DMS153 treated with DMSO at 0.1 percent for 48 hours (cell line): Measurements from ENCODE around the gene MAP3K8.
"Not testable (repeated sequence)": the region's sequence is repeated elsewhere in the genome, so short reads cannot be mapped to it uniquely, and the experiment has no call there.

Source experiments
- DNase-seq: peaks from one replicate; lab custom pipeline; 2025; ENCODE audit not compliant: unreplicated experiment; lab: John Stamatoyannopoulos, UW

MAP3K8 gene

DNA sequence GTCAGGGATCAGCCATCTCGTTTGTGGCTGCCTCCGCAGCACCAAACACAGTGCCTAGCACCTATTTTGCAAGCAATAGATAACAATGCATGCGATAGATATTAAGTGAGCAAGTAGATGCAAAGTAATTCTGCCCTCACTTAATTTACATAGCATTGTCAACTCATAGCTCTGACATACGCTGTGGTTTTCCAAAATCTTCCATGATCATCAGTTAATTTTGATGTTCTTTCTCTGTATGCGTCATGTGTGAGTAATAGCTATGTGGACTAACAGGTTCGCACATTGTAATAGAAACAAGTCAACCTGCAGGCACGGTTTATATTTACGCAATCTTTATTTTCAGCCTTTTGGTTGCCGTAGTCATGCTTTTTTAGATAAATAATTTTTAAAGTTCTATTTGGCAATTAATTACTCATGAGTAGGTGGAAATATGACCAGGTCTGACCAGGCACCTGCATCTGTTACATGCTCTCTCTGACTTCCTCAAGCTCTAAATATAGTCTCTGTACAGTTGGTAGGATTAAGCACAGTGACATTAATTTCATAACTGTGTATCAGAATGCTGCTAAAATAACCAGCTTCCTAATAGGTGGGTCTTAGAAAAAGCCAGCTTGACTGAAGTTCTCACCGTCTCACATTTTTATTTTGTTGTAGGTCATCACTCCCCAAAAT lies 13.3 kb downstream of the MAP3K8 start:
- no peak for DNase-seq

DNA sequence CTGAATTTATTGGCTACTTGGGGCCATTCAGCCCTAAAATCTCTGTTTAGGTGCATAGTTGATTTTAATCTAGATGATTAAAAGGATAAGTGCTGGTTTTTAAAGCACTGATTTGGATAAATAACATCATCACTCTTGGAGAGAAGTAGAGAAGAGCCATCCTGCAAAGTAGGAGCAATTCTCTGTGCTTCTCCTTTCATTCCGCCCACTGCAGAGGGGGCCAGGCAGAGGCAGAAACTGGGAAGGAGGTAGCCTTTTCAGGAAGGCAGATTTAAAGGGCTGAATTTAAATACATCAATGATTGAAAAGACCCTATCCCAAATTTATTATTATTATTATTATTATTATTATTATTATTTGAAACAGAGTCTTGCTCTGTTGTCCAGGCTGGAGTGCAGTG lies 14.1 kb downstream of the MAP3K8 start:
- no peak for DNase-seq

DNA sequence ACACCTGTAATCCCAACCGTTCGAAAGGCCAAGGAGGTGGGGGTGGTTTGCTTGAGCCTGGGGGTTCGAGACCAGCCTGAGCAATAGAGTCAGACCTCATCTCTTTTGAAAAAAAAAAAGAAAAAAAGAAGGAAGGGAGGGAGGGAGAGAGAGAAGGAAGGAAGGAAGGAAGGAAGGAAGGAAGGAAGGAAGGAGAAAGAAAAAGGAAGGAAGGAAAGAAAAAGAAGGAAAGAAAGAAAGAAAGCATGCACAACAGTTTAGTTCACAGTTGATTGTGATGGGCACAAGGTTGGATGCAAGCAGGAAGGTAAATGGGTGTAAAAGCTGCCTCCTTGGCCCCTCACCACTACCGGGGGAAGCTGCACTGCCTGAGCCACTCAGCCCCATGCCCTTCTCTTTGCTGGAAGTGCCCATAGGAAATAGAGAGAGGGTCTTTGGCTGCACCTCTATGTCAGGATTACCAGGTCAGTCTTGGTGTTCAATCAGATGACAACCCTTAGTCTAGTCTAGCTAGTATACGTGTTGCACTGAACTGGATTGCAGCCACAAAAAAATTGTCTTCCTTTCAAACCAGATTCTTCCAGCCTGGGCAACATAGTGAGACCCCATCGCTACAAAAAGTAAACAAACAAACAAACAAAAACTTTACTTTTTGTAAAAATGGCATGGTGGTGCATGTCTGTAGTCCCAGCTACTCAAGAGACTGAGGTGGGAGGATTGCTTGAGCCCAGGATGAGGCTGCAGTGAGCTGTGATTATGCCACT lies 20.0 kb downstream of the MAP3K8 start:
- DNase-seq = no peak

DNA sequence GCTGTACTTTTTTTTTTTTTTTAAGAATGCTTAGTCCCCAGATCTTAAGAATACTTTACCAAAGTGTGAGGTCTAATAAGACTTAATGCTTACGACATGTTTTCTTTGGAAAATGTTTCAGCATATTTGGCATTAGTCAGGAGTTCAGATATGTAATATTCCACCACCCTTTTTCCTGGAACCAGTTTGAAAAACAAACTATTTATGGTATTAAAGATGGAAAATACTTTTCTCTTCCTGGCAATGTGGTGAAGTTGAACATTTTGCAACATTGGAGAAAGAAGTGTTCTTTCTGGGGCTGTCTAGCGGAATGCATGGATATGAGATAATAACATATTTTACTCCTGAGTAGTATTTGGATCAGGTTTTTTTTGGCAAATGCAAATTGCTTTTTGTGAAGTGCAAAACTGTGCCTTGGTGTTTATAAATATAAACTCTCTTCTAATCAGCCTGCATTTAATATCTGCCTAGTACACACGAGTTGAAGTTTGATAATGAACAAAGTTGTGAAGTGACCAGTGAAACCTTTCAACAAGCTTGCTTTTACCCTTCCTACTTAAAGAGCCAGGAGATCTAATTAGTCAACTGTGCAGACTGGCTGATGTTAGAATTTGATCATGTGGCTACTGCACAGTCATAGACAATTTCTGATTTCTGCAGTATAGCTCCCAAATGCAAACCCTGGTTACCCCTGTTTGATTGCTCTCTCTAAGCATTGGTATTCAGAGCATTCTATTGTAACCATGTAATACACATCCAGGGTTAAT lies 20.9 kb downstream of the MAP3K8 start:
- no peak for DNase-seq

DNA sequence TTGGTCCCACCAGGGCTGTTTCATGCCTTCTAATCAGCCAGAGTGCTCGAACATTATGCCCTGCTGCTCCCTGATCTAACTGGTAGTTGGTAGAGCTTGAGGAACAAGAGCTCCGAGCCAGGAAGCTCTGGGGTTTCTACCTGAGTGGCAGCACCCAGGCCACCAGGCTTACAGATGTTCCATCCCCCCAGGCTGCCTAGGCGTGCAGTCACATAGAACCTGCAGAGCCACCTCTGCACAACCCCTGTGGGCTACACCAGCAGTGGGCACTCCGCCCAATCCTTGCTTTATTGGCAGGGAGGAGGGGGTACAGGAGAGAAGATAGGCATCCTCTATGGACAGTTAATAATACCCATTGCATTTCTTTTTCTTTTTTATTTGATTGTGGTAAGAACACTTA lies 21.8 kb downstream of the MAP3K8 start:
- DNase-seq = no peak

DNA sequence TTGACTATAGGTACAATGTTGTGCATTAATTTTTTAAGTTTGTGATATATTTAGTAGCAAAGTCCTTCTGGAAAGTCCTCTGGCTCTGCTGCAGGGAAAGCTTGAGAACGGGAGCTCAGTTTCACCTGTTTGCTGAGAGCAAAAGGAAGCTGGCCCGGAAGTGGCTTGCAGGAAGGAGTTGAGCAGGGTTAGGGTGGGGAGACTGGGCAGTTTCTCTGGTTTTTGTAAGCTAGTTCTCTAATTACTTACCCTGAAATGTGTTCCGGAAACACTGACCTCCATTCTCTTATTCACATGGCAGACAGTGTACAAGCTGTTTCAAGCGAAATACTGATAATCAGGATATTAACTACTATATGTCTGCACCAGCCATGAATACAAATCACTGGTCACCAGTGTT lies 22.3 kb downstream of the MAP3K8 start:
- DNase-seq = no peak

DNA sequence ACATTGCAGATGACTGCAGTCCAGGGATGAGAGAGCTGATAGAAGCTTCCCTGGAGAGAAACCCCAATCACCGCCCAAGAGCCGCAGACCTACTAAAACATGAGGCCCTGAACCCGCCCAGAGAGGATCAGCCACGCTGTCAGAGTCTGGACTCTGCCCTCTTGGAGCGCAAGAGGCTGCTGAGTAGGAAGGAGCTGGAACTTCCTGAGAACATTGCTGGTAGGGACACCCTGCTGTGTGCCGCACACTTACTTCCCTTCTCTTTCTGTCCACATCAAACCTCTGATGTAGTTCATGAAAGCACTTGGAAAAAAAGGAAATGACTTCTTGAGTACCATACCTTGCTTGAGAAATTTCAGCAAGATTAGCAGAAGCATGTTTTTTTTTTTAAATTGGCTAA lies 25.3 kb downstream of the MAP3K8 start:
- no peak for DNase-seq

DNA sequence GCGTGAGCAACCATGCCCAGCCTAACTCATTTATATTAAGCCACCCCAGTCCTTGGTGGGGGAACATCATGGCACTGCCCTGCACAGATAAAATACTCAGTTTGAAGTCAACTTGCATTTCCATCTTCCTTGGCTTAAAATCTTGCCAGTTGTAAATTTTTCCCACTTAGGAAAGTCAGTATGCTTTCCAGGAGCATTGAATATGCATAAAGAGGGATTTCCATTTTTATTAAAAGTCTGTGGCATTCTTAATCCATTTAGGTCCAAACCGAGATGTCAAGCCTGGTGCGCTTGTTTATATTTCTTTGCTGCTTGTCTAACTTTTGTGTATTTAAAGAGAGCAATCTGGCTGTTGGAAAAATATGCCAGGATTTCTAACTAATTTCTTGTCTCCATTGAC lies 26.1 kb downstream of the MAP3K8 start:
- no peak for DNase-seq

DNA sequence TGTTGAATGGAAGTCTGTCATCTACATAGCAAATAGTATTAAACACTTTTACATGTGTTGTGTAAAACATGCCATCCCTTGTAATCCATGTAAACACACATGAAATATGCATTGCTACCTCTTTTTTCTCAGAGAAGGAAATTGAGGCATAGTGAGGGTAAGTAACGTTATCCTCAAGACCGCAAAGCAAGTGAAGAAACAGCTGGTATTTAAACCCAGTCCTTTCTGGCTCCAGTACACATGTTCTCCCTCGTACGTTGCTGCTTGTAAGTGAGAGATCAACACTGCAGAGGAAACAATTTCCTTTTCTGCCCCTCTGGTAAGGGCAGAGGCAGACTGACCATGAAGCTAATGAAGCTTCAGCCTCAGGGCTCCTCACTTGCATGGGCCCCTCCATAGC lies 28.5 kb downstream of the MAP3K8 start:
- DNase-seq = no peak

DNA sequence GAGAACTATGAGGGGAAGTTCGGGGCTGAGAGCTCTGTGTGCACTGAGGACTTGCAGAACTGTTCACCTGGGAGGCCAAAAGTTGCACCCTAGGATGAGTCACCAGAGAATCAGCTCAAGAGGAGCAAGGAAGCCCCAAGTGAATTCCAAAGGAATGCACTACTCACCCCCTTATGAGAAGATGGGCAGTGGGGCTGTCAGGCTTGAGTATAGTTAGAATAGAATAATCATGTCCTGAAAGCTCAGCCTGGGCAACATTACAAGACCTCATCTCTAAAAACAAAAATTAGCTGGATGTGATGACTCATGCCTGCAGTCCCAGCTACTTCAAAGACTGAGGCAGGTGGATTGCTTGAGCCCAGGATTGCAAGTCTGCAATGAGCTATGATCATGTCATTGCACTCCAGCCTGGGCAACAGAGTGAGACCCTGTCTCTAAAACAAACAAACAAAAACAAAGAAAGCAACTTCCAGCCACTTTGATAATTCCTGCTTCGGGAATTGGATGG lies 30.0 kb downstream of the MAP3K8 start:
- no peak for DNase-seq

DNA sequence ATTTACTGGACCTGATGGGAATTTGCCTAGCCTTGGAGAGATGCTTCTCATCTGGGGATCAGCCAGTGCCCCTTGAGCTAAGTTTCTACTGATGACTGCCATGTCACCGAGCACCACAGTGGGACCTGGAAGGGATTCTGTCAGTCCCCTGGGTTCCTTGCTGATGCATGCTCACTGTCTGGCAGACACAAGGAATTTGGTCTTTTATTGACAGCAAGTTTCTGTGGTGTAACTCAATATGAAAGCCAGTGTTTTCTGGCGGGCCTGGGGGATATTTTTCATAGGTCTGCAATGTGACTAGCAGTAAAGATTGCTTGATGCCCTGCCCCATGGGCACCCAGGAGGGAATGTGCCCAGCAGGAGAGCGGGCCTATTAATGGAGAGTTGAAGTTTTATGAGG lies 30.7 kb downstream of the MAP3K8 start:
- no peak for DNase-seq

DNA sequence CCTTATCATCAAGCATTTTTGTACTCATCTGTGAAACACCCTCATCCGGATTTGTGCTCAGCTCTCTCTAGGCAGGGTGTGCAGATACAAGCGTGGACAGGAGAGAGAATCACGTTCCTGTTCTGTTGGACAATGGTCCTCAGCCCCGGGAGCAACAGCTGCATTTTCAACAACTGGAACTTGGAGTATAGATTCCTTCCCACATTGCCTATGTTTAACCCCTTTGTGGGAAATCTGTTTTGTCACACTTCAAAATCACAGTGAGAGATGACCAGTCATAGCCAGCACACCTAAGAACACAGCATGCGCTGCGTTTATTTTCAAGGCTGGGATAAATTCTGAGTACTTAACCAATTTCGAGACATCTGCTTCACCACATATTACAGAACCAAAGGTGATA lies 32.5 kb downstream of the MAP3K8 start:
- no peak for DNase-seq

DNA sequence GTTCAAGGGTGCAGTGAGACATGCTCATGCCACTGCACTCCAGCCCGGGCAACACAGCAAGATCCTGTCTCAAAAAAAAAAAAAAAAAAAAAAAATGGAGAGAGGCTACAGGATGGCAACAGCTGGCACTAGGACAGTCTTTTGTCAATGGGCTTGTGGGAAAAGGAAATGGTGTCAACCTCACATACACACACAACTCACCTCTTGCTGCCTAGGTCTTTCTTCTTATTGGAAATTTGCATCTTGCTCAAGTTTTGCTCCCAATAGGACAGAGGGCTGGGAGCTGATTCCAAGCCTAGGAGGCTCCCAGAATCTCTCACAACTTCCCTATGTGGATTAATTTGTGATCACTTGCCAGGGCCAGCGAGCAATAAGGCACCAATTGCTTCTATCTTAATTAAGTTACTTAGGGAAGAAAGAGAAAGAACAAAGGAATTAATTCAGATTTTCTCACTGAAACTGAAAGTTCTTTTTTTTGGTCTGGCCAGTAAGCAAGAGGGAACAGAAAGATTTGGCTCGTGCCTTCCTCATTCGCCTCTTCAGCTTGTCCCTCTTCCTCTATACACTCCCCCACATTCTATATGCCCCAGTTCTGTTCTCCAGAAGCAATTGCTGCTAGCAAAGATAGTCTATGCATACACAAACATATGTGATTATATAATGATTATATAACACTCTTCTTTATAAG lies 33.8 kb downstream of the MAP3K8 start:
- no peak for DNase-seq

DNA sequence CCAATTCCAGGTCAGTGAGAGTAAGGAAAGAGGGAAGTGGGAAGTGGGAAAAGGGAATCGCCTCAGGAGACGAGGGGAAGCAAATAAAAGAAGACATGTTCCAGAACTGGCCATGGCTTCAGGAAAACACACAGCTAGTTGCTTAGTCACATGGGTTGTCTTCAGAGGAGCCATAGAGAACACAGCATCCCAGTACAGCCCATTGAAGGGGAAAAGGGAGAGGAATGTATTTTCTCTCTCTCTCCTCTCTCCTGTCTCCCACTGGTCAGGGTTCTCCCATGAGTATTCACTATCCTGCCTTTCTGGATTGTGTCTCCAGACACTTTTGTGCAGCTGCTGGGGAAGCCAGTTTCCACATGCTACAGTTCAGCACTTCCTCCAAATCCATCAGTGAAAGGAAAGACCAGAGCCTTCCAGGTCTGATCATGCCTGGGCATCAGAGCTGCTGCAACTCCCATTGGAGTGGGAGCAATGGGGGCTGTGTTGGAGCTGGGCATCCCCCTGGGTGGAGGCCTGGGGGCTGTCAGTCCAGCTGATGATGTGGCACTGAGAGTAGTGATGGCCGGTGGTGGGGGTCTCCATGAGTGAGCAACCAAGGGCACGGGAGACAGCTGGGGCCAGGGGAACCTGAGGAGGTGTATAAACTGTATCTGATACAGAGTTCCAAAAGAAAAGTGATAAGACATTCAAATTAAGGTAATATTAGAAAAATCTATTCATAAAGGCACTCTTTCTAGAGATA lies 38.6 kb downstream of the MAP3K8 start:
- DNase-seq = no peak

DNA sequence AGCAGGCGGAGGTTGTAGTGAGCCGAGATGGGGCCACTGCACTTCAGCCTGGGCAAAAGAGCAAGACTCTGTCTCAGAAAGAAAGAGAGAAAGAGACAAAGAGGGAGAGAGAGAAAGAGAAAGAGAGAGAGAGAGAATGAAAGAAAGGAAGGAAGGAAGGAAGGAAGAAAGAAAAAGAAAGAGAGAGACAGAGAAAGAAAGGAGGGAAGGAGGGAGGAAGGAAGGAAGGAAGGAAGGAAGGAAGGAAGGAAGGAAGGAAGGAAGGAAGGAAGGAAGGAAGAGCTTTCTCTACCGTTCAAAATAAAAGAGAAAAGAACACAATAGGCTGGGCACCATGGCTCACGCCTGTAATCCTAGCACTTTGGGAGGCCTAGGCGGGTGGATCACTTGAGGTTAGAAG lies 41.5 kb downstream of the MAP3K8 start:
- DNase-seq = not testable (repeated sequence)

DNA sequence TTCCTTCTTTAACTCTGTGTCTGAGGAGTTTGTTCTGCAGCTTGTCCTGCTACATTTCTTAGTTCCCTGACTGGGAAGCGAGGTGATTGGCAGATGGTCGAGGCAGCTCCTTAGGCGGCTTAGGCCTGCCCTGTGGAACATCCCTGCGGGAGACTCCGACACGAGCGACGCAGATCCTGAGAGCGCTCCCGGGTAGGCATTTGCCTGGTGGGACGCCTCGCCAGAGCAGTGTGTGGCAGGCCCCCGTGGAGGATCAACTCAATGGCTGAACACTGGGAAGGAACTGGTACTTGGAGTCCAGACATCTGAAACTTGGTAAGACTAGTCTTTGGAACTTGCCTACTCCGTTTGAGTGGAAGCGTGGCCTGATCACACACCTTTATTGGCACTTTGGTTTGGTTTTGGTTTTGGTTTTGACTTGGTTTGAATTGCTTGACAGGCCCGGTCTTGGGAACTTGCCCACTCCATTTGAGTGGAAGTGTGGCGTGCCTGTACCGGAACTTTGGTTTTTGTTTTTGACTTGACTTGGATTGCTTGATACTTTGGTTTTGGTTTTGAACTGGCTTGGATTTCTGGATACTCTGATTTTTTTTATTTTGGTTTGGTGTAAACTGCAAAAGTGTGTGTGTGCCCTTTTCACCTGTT lies 42.6 kb downstream of the MAP3K8 start:
- no peak for DNase-seq

DNA sequence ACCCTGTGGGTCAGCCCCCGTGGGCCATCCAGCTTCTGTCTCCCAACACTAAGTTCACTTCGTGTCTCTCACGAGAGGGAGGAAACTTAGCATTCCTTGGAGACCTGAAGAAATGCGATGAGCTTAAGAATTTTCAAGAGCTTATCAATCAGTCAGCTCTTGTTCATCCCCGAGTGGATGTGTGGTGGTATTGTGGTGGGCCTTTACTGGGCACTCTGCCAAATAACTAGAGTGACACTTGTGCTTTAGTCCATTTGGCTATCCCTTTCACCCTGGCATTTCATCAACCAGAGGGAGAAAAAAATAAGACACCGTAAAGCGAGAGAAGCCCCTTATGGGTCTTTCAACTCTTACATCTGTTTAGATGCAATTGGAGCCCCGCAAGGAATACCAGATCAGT lies 45.5 kb downstream of the MAP3K8 start:
- DNase-seq = not testable (repeated sequence)

DNA sequence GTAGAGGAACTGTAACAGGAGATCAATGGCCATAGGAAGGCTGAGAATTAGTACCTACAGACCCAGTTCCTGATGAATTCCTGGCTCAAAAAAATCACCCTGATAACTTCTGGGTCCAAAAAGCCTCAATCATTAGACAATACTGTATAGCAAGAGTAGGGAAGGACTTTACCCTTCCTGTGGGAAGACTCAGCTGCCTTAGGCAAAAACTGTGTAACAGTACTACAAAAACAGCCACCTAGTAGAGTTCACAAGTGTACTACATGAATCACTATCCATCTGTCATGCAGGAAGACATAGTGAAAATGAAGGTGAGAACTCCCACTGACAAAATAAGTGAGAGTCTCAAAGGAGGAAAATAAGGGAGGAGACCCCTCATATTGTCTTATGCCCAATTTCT lies 47.6 kb downstream of the MAP3K8 start:
- no peak for DNase-seq

DNA sequence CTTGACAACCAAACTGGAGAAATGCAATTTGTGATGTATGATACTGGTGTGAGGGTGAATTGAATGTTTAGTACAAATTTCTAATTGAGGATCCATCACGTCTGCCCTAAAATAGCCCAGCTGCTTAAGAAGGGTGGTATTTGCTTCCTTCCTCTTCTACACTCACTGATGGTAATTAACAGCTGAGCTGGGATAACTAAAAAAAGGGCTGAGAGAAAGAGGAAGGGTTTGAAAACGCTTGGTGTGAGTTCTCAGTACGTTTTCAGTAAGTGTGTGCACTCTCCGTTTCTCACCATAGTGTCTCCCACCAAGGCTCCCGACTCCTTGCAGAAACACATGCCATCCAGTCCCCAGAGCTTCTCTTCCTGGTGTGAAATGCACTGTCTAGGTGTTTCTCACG lies 54.3 kb downstream of the MAP3K8 start:
- no peak for DNase-seq

DNA sequence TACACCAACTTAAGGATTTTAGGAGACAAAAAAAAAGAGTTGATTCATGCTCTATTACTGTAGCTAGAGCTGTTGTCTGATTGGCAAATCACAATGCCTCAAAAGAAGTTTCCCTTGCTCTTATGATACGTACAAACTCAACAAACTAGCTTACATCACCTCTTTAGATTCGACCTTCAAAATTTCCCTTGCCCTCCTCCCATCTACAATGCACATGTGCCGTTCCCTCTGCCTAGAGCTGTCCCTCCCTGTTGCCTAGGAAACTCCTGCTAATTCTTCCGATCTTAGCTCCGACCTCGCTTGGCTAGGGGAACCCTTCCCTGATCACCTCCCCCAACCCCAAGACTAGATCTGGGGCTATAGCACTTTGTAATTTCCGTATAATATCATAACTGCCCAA lies 55.4 kb downstream of the MAP3K8 start:
- no peak for DNase-seq
